ENCODE data around the gene SH3RF1.

DNA sequence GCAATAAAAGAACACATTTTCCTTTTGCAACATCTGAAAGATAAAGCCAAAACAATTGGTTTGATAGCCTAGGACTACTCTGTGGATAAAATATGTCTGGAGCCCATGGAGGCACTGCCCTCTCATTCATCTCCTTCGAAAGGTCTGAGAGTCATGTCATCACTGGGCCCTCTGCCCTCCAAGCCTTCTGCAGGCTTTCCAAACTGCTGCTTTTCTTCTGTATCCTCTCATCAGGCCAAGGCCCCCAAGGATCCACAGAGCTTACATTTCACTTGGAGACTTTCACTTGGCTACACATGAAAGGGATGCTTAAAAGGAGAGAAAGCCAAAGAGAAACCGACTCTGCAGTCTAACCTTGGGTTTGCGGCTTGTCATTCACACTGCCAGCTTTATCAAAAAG lies 109.9 kb downstream of the SH3RF1 start:
- TF ChIP-seq, protein P1, sequence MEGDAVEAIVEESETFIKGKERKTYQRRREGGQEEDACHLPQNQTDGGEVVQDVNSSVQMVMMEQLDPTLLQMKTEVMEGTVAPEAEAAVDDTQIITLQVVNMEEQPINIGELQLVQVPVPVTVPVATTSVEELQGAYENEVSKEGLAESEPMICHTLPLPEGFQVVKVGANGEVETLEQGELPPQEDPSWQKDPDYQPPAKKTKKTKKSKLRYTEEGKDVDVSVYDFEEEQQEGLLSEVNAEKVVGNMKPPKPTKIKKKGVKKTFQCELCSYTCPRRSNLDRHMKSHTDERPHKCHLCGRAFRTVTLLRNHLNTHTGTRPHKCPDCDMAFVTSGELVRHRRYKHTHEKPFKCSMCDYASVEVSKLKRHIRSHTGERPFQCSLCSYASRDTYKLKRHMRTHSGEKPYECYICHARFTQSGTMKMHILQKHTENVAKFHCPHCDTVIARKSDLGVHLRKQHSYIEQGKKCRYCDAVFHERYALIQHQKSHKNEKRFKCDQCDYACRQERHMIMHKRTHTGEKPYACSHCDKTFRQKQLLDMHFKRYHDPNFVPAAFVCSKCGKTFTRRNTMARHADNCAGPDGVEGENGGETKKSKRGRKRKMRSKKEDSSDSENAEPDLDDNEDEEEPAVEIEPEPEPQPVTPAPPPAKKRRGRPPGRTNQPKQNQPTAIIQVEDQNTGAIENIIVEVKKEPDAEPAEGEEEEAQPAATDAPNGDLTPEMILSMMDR (IDR thresholded peaks at IDR 0.05) = no peak
- TF ChIP-seq EZH2 (IDR thresholded peaks at IDR 0.05) = no peak
- TF ChIP-seq EZH2phosphoT487 (IDR thresholded peaks at IDR 0.05) = no peak

Measured in neural progenitor cell (in vitro differentiated cells).